Effector CD4-positive, alpha-beta T cell (primary cell): Measurements from ENCODE around the gene EN2.

Experiments used
- DNase-seq: peaks from one replicate; pipeline ENCODE4 v3.0.0-alpha.2; 2020

The EN2 gene

GRCh38 chr7:155465761-155466141, 7.8 kb downstream of the EN2 start:
- DNase-seq = no peak

- no peak for DNase-seq
Observed at GRCh38 chr7:155466142-155466813, 8.3 kb downstream of the EN2 start.

GRCh38 chr7:155466814-155467733, 9.1 kb downstream of the EN2 start:
- no peak for DNase-seq

- DNase-seq = no peak
Observed at GRCh38 chr7:155467846-155468784, 10.2 kb downstream of the EN2 start.

- DNase-seq = no peak
Observed at GRCh38 chr7:155468785-155469148, 10.8 kb downstream of the EN2 start.

GRCh38 chr7:155469311-155470185, 11.6 kb downstream of the EN2 start:
- no peak for DNase-seq

GRCh38 chr7:155470186-155470487, 12.2 kb downstream of the EN2 start:
- DNase-seq = no peak

- no peak for DNase-seq
Observed at GRCh38 chr7:155470686-155471638, 13.0 kb downstream of the EN2 start.

- DNase-seq = no peak
Observed at GRCh38 chr7:155471718-155472117, 13.8 kb downstream of the EN2 start.

GRCh38 chr7:155477476-155477875, 19.5 kb downstream of the EN2 start:
- DNase-seq = no peak

GRCh38 chr7:155481764-155482163, 23.8 kb downstream of the EN2 start:
- DNase-seq = no peak

GRCh38 chr7:155482511-155483183, 24.7 kb downstream of the EN2 start:
- no peak for DNase-seq

- DNase-seq = no peak
Observed at GRCh38 chr7:155483245-155483644, 25.3 kb downstream of the EN2 start.

GRCh38 chr7:155483868-155484325, 26.0 kb downstream of the EN2 start:
- DNase-seq = no peak

GRCh38 chr7:155484483-155485399, 26.8 kb downstream of the EN2 start:
- no peak for DNase-seq

GRCh38 chr7:155486783-155487508, 29.0 kb downstream of the EN2 start:
- DNase-seq = no peak

- no peak for DNase-seq
Observed at GRCh38 chr7:155487509-155488482, 29.9 kb downstream of the EN2 start.
